Mesodermal cell (in vitro differentiated cells): ENCODE measurements around the gene STAG1.
A peak's percentile ranks its signal among the peaks of the same experiment; 100 is the strongest.

Experiments
- H3K27ac ChIP-seq: 2 replicates; pipeline ENCODE4 v1.7.0; 2013; ENCODE audit warnings: mild to moderate bottlenecking, low read depth, low read length, moderate library complexity; ENCODE audit not compliant: severe bottlenecking
- H3K36me3 ChIP-seq: 2 replicates; pipeline ENCODE4 v1.7.1; 2013; ENCODE audit warnings: mild to moderate bottlenecking, low read length, moderate library complexity; ENCODE audit not compliant: control insufficient read depth, insufficient read depth
- H3K4me1 ChIP-seq: one replicate; pipeline ENCODE4 v1.7.1; 2013; ENCODE audit warnings: mild to moderate bottlenecking, low read length; ENCODE audit not compliant: insufficient read depth, control insufficient read depth, poor library complexity, severe bottlenecking
- H3K4me3 ChIP-seq: 2 replicates; pipeline ENCODE4 v1.7.0; 2013; ENCODE audit warnings: low read length, control low read depth, mild to moderate bottlenecking; ENCODE audit not compliant: insufficient read depth, poor library complexity, severe bottlenecking; ENCODE audit errors: extremely low read depth
- H3K9me3 ChIP-seq: 2 replicates; pipeline ENCODE4 v1.7.1; 2013; ENCODE audit warnings: mild to moderate bottlenecking, low read length, moderate library complexity; ENCODE audit not compliant: control insufficient read depth
- WGBS, 2 experiments: methylation state at CpG; one replicate each; pipeline ENCODE4 v1.1.5; 2013; ENCODE audit warnings: missing lambda C conversion rate in 2 of 2; ENCODE audit not compliant: insufficient coverage in 2 of 2; 5-methylcytosine and 5-hydroxymethylcytosine counted together

Gene STAG1

GRCh38 chr3:136428167-136428566 is 324.0 kb downstream of the STAG1 start:
- Histone ChIP-seq H3K36me3 (peaks cover 14% of the 10 kb centered on the region), H3K9me3 (no peaks in the 10 kb centered on the region), H3K4me3 (no peak overlapping the region), H3K4me1 (no peaks in the 10 kb centered on the region), H3K27ac (peak overlapping the region; percentile 50)
- 80 to 85% methylated on average over 2 of the region's 2 CpGs for WGBS, 2 experiments

- Histone ChIP-seq H3K36me3 (peaks cover 14% of the 10 kb centered on the region), H3K4me3 (no peak overlapping the region), H3K9me3 (no peaks in the 10 kb centered on the region), H3K27ac (no peak overlapping the region), H3K4me1 (no peaks in the 10 kb centered on the region)
Observed at GRCh38 chr3:136427236-136427635, 324.9 kb downstream of the STAG1 start.

- H3K4me1 ChIP-seq: no peaks in the 10 kb centered on the region
- H3K9me3 ChIP-seq: no peaks in the 10 kb centered on the region
- H3K27ac ChIP-seq: no peak overlapping the region
- H3K4me3 ChIP-seq: no peak overlapping the region
- peaks cover 28% of the 10 kb centered on the region for H3K36me3 ChIP-seq
Observed at GRCh38 chr3:136414476-136414875, 337.7 kb downstream of the STAG1 start.

GRCh38 chr3:136412307-136412706 is 339.9 kb downstream of the STAG1 start:
- peaks cover 25% of the 10 kb centered on the region for H3K36me3 ChIP-seq
- no peaks in the 10 kb centered on the region for H3K4me1 ChIP-seq
- no peaks in the 10 kb centered on the region for H3K9me3 ChIP-seq
- no peak overlapping the region for H3K4me3 ChIP-seq
- H3K27ac ChIP-seq: no peak overlapping the region
- WGBS, 2 experiments: no CpG with 5 or more reads among the region's 4 CpGs

GRCh38 chr3:136409549-136409948 is 342.6 kb downstream of the STAG1 start:
- no peak overlapping the region for H3K27ac ChIP-seq
- no CpG with 5 or more reads among the region's 3 CpGs for WGBS, 2 experiments
- H3K36me3 ChIP-seq: peaks cover 18% of the 10 kb centered on the region
- no peaks in the 10 kb centered on the region for H3K4me1 ChIP-seq
- no peak overlapping the region for H3K4me3 ChIP-seq
- H3K9me3 ChIP-seq: no peaks in the 10 kb centered on the region

- WGBS, 2 experiments: 100% methylated on average over 1 of the region's 2 CpGs; no CpG with 5 or more reads in 1 of the 2 experiments
- Histone ChIP-seq H3K4me1 (no peaks in the 10 kb centered on the region), H3K9me3 (no peaks in the 10 kb centered on the region), H3K27ac (no peak overlapping the region), H3K36me3 (no peaks in the 10 kb centered on the region), H3K4me3 (no peak overlapping the region)
Observed at GRCh38 chr3:136404056-136404455, 348.1 kb downstream of the STAG1 start.

- H3K4me3 ChIP-seq: no peak overlapping the region
- peaks cover 9% of the 10 kb centered on the region for H3K36me3 ChIP-seq
- no peak overlapping the region for H3K27ac ChIP-seq
- no peaks in the 10 kb centered on the region for H3K9me3 ChIP-seq
- no peaks in the 10 kb centered on the region for H3K4me1 ChIP-seq
Observed at GRCh38 chr3:136396916-136397315, 355.3 kb downstream of the STAG1 start.

GRCh38 chr3:136390574-136390973 is 361.6 kb downstream of the STAG1 start:
- 100% methylated on average over 1 of the region's 3 CpGs for WGBS, 2 experiments

GRCh38 chr3:136387031-136387430 is 365.1 kb downstream of the STAG1 start:
- no peak overlapping the region for H3K27ac ChIP-seq
- H3K9me3 ChIP-seq: no peaks in the 10 kb centered on the region
- no peaks in the 10 kb centered on the region for H3K36me3 ChIP-seq
- H3K4me3 ChIP-seq: no peak overlapping the region
- 88 to 100% methylated on average over 1 of the region's 1 CpG for WGBS, 2 experiments
- no peaks in the 10 kb centered on the region for H3K4me1 ChIP-seq

More at GRCh38 chr3:136390574-136390973, 361.6 kb downstream of the STAG1 start:
- H3K36me3 ChIP-seq: no peaks in the 10 kb centered on the region
- H3K4me1 ChIP-seq: no peaks in the 10 kb centered on the region
- H3K4me3 ChIP-seq: no peak overlapping the region
- H3K27ac ChIP-seq: no peak overlapping the region
- no peaks in the 10 kb centered on the region for H3K9me3 ChIP-seq

- Histone ChIP-seq H3K27ac (no peak overlapping the region), H3K36me3 (peaks cover 4% of the 10 kb centered on the region), H3K4me1 (no peaks in the 10 kb centered on the region), H3K9me3 (no peaks in the 10 kb centered on the region), H3K4me3 (no peak overlapping the region)
- WGBS, 2 experiments: no CpG with 5 or more reads among the region's 2 CpGs
Observed at GRCh38 chr3:136385457-136385856, 366.7 kb downstream of the STAG1 start.

- WGBS, 2 experiments: 82 to 100% methylated on average over 1 of the region's 2 CpGs
- Histone ChIP-seq H3K36me3 (peaks cover 8% of the 10 kb centered on the region), H3K27ac (no peak overlapping the region), H3K4me1 (no peaks in the 10 kb centered on the region), H3K4me3 (no peak overlapping the region), H3K9me3 (no peaks in the 10 kb centered on the region)
Observed at GRCh38 chr3:136381051-136381450, 371.1 kb downstream of the STAG1 start.

GRCh38 chr3:136380530-136380929 is 371.6 kb downstream of the STAG1 start:
- Histone ChIP-seq H3K4me1 (no peaks in the 10 kb centered on the region), H3K27ac (no peak overlapping the region), H3K9me3 (no peaks in the 10 kb centered on the region), H3K4me3 (no peak overlapping the region), H3K36me3 (peaks cover 8% of the 10 kb centered on the region)
- WGBS, 2 experiments: 92% methylated on average over 4 to 5 of the region's 6 CpGs
